Bronchial epithelial cell (primary cell): ENCODE data around the gene AOPEP. TPM values are rescaled to one million over a fixed set of nuclear protein-coding genes. Genes with fewer than 3 reads are reported as not detected.

ENCODE experiments used
- DNase-seq: peaks from one replicate; pipeline ENCODE4 v3.0.0-alpha.2; 2010; ENCODE audit warnings: low read depth
- FAIRE-seq: peaks from 2 replicates; lab custom pipeline; 2011; peaks lifted over from hg19 to GRCh38; lab: Jason Lieb, UNC
- H3K27me3 ChIP-seq: 2 replicates; pipeline ENCODE4 v1.5.1; 2011; ENCODE audit warnings: low read length; ENCODE audit not compliant: control insufficient read depth, insufficient read depth
- H3K36me3 ChIP-seq: 2 replicates; pipeline ENCODE4 v1.5.1; 2011; ENCODE audit warnings: low read length; ENCODE audit not compliant: control insufficient read depth, insufficient read depth
- H3K4me3 ChIP-seq: 2 replicates; pipeline ENCODE4 v1.5.1; 2011; ENCODE audit warnings: mild to moderate bottlenecking, low read depth, low read length, control low read depth
- CTCF ChIP-seq: IDR thresholded peaks from 2 replicates; pipeline ENCODE4 v1.5.1; 2011; ENCODE audit warnings: mild to moderate bottlenecking, moderate library complexity, low read length, control low read depth, inconsistent platforms; ENCODE audit not compliant: insufficient read depth, severe bottlenecking
- total RNA-seq: library from RNA; depleted of rRNA; stranded (reverse); fragments of >200 nt; gene quantifications from 2 replicates; pipeline ENCODE4 v1.2.1, GENCODE V29; 2014

AOPEP gene
- total RNA-seq, 1 donor from 2014 or later, result 91.1 TPM

DNA sequence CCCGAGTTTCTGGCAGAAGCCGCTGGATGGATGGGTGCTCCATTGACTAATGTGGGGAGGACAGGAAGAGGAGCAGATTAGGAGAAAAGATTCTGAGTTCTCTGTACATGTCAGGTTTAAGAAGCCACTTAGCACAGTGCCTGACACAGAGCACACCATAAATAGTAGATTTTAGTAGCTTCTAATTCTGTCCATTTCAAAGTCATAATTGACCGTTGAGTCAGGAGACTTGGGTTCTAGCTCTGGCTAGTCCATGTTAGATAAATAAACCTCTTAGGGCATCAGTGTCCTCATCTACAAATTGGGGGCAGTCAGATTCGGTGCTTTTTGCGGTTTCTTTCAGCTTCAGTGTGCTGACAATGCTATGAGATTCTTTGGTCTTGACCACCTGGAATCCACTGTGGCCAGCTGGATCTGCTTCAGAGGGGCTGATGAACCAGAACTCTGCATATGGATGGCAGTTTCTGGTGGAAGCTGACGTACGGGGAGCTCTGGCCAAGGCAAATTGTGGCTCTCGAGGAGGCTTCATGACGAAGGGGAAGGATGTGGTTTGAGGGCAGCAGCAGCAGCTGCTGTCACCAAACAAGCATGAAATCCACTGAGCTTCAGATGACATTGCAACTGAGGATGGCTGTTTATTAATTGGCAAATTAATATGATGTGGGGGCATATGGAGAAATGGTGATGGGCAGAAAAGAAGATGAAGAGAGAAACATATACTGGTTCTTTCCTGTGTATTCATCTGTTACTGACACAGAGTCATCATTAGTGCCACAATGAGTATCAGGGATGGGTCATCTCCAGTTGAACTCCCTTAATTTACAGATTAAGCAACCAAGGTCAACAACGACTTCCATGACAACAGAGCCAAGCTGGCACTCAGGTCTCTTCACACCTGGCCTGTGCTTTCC lies 134.4 kb downstream of the AOPEP start:
- Histone ChIP-seq H3K27me3 (no peaks in the 10 kb centered on the region), H3K4me3 (no peak overlapping the region), H3K36me3 (no peaks in the 10 kb centered on the region)
- DNase-seq (no peak), FAIRE-seq (no peak)
- TF ChIP-seq CTCF, result no peak

GRCh38 chr9:94861589-94862272 lies 135.2 kb downstream of the AOPEP start:
- Histone ChIP-seq H3K27me3 (no peaks in the 10 kb centered on the region), H3K4me3 (no peak overlapping the region), H3K36me3 (no peaks in the 10 kb centered on the region)
- no peak for TF ChIP-seq CTCF
- peak; percentile 71 for DNase-seq
- FAIRE-seq, result no peak

GRCh38 chr9:94864196-94864595 lies 137.7 kb downstream of the AOPEP start:
- no peak for DNase-seq
- Histone ChIP-seq H3K36me3 (no peaks in the 10 kb centered on the region), H3K4me3 (no peak overlapping the region), H3K27me3 (no peaks in the 10 kb centered on the region)
- no peak for TF ChIP-seq CTCF
- FAIRE-seq, result no peak

GRCh38 chr9:94864862-94865509 lies 138.5 kb downstream of the AOPEP start:
- no peak for TF ChIP-seq CTCF
- Histone ChIP-seq H3K4me3 (no peak overlapping the region), H3K27me3 (no peaks in the 10 kb centered on the region), H3K36me3 (no peaks in the 10 kb centered on the region)
- no peak for DNase-seq
- no peak for FAIRE-seq

DNA sequence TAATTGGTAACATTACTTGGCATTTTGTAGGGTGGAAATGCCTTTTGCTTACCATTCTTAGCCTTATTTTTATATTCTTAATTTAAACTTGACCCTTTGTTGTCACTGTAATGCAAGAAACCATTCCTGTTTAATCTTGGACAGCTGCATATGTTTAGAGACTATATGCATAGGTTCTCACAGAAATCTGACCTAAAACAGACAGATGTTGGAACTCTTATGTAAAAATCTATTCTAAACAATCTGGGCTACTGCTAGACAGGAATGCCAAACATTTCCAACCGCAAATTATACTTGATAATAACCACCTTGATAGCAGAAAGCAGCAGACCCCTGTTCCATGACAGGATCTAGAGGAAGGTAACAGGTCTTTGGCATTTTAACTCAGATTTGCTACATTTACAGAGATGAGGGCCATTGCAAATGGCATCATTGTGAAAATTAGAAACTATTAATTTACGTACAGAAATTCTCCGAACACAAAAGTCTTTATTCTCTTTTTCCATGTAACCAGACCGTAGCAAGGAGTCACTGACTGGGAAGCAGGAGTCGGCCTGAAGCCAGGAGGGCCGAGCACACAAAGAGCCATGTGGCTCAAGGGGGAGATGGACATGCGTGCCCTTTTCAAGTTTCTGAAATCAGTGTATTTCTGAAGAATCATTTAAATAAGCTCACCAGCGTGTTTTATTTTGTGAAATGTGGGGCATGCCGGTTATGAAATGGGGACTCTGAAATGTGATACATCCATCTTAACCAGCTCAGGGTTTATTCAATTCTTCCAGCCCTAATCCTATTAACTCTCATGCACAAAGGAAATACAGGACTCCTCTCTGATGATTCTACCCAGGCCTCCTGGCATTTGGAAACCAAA lies 139.3 kb downstream of the AOPEP start:
- TF ChIP-seq CTCF, result no peak
- FAIRE-seq, result no peak
- DNase-seq, result no peak
- H3K36me3 ChIP-seq, result no peaks in the 10 kb centered on the region
- H3K4me3 ChIP-seq, result no peak overlapping the region
- no peaks in the 10 kb centered on the region for H3K27me3 ChIP-seq
